Stimulated activated CD4-positive, alpha-beta T cell treated with anti-CD3 and anti-CD28 coated beads, TNF-alpha, amount 100 ng/mL, for 24 hours (primary cell): ENCODE results near the gene KBTBD8.

Experiments used
- DNase-seq, 3 experiments: peaks; one replicate each; pipeline ENCODE4 v3.0.0-alpha.2; 2020; ENCODE audit warnings: low read depth in 3 of 3

Gene KBTBD8, protein sequence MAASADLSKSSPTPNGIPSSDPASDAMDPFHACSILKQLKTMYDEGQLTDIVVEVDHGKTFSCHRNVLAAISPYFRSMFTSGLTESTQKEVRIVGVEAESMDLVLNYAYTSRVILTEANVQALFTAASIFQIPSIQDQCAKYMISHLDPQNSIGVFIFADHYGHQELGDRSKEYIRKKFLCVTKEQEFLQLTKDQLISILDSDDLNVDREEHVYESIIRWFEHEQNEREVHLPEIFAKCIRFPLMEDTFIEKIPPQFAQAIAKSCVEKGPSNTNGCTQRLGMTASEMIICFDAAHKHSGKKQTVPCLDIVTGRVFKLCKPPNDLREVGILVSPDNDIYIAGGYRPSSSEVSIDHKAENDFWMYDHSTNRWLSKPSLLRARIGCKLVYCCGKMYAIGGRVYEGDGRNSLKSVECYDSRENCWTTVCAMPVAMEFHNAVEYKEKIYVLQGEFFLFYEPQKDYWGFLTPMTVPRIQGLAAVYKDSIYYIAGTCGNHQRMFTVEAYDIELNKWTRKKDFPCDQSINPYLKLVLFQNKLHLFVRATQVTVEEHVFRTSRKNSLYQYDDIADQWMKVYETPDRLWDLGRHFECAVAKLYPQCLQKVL

DNA sequence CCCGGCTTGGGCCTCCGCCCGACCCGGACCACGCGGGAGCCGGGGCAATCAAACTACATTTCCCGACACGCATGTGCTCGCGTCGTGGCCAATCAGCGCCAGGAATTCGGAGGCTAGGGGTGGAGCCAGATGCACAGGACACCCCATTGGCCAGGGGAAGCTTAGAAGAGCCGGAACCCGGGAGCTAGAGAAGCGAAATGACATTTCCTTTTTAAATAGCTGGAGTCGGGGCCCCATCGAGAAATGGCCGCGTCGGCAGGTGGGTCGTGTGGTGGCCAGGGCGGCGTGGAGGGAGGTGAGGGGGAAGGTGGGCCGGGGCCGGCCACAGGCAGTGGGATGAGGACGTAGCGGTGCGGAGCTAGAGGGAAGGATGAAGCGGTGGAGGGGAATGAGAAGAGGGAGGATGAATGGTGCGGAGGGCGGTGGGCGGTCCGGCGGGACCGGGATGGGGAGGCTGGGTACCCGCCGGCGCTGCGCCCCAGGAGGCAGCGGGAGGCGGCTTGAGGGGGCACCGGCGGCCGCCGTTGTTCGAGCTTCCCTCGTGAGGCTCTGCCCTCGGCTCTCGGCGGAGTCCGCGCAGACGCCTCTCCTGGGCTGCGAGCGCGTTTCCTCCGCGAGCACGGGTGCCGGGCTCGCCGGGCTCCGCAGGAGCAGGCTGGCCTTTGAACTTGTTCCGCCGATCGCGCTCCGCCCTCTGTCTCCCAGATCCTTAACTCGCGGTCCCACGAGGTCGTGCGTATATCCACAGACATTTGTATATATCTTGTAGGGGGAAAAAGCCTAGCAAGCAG, at the start of gene KBTBD8:
Gene KBTBD8, plus strand, starts transcription at position 195 of the 791 bp plus-strand sequence. Its CDS starts 49 bp downstream, at position 244.
- DNase-seq: peak; percentile 13 to 96 (median 95)

DNA sequence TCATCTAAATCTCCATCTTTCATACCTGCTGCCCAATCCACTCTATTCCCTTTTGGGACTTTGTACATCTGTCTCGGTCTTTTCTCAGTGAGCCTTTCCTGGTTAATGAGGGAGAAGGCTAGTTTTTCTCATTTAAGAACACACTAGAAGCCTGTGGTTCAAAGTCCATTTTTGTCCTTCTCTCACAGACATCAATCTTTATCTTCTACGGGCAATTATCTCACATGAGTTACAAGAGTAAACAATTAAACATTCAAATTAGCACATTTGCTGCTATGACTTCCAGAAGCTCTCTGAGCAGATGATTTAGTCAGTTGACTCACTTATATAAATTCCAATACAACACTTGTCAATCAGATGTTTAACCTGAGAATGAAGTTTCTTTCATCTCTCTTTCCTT, 49.3 kb upstream of the KBTBD8 start:
- no peak for DNase-seq

DNA sequence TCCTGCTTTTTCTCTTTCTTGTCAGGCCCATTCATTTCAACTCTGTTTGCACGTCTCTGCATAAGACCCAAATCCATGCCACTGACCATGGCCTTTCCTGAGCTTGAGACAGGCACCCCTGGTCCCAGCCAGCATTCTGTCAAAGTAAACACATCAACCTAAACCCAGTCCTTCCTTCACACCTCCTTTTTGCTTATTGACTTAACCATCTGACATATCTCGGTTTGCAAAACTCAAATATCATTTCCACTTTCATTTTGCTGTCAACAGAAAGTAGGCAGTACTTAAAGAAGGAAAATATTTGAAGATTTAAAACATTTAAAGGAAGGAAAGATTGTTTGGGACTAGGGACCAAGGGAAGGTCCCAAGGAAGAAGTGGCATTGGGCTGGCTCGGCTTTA, 48.2 kb upstream of the KBTBD8 start:
- DNase-seq: no peak

DNA sequence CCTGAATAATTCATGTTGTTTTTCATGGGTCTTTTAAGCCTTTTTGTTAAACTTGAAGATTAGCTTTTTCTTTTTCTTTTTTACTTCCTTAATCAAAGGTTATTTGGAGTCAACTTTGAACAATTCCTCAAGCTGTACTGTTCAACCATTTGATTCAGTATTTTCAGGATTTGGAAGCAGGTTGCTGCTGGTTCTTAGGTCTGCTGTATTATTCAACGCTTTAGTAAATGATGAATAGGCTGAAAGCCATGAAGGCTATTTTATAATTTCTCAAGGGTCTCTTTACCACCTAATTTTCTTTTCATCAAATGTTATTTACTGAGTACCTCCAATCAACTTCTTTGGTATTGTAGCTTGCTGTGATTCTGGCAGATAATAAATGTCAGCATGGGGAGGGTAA, 45.8 kb upstream of the KBTBD8 start:
- DNase-seq: no peak

DNA sequence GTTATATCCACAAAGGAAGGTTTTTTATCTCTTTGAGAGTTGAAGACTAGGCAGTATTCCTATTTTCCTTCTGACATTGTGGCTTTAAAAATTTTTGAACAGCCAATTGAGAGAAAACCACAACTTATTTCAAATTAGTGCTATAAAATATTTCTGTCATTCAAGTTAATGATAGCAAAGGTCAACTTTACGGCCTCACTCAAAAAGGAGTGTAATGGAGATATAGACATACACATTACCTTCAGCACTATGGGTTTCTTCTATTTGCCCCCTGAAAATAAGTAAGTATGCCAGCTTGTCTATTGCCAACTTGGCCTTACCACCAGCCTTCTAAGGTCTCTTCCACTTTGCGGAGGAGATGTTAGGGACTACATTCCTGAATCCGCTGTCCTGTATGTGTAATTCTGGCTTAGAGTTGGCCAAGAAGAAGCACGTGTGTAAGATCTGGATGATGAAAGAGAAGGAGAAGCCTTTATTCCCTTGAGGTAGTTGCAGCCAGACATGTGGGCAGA, 44.1 kb upstream of the KBTBD8 start:
- DNase-seq: no peak

DNA sequence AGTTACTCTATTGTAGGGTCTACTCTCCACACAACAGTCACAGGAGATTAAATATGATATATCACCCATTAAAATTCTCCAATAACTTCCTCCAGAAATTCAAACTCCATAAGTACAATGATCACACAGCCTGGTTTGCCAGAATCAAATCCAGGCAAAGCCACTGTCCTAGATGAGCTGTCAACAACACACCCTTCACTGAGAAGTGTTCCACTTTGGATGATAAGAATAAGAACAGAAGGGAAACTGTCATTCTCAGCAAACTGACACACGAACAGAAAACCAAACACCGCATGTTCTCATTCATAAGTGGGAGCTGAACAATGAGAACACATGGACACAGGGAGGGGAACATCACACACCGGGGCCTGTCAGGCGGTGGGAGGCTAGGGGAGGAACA, 41.4 kb upstream of the KBTBD8 start:
- DNase-seq: no peak

DNA sequence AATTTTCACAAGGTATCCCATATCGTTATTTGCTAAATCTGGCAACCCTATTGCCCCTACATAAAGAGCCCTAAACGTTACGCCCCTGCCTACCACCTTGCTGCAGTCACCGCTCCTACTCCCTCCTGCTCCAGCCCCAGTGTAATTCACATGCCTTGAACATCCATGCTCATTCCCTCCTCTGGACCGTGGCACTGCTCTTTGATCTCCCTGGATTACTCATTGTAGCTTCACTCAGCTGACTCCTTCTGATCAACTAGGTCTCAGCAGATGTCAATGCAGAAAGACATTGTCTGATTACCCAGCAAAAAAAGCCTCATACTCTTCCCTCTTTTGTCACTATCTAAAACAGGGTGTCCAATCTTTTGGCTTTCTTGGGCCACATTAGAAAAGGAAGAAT, 40.7 kb upstream of the KBTBD8 start:
- DNase-seq: no peak

DNA sequence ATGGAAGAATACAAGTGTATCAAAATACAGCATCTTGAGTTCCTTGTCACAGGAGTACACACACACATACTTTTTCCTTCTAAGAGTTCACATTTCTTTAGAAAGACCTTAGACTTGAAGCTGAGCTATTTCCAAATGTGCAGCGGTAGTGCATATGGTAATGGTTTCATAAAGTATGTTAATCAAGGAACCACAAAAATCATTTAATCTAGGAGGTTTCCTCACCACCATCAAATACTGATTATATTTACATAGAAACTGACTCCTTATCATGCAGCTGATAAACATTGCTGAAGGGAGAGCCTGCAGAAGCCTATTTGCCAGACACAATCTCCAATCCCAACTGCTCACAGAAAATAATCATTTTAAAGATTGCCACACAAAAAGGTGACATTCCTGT, 40.0 kb upstream of the KBTBD8 start:
- no peak for DNase-seq

DNA sequence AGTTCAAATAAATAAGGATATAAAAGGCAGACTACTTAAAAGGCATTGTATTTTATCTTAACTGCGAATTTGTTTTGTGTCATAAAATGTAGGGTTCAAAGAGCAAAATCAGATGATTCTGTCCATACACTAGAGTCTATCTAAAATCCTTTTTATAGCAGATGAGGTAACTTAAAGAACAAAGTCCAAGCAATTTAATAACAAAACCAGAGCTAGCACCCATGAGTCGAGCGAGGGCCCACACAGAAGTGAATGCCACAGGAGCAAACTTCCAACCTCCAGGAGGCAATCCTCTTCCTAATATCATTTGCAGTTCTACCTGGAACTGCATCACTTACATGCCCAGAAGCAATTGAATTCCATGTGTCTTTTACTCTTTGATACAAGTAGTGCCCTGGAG, 35.4 kb upstream of the KBTBD8 start:
- DNase-seq: no peak

DNA sequence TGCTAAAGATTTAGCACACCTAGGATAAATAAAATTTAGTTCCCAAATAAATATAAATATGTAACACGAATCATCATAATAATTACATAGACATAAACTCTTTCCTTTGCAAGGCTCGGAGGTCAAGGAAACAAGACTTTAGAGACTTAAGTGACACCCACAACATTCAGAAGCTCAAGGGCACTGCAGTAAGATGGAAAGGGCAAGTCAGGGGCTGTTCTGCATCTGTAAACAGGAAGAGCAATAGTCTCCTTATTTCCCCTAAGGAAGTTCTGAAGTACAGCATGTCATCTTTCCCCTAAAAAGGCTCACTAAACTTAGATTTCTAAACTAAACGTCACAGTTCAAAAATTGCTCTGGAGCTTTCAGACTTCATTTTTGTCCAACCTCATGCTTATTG, 26.9 kb upstream of the KBTBD8 start:
- DNase-seq: no peak

DNA sequence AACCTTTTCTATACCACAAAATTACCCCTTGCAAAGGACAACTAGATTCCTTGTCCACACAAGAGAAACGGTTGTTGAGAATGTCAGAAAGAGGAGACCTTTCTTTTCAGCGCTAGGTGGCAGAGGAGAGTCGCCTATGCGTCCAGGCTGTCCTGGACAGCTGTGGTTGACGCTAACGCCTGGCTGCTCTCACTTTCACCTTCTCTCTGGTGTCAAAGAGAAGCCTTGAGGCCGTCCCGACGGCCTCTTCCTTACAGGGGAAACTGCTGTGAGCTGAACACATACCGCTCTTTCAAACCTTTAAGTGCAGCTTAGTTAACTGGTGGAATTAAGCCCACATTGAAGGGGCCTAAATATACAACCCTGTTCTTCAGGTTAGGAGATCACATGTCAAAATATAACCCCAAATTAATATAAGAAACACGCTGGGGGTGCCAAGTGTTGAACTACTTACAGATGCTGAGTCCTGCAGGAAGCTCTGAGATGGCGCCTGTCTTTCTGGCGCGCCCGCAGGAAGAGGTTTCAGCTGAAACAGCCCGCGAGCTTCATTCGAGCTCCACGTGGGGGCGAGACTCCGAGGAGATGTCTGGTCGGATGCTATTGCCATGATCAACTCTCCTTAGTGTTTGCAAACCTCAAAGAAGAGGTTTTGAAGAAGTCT, 26.1 kb upstream of the KBTBD8 start:
- DNase-seq: peak; percentile 31 to 49 (median 40)

DNA sequence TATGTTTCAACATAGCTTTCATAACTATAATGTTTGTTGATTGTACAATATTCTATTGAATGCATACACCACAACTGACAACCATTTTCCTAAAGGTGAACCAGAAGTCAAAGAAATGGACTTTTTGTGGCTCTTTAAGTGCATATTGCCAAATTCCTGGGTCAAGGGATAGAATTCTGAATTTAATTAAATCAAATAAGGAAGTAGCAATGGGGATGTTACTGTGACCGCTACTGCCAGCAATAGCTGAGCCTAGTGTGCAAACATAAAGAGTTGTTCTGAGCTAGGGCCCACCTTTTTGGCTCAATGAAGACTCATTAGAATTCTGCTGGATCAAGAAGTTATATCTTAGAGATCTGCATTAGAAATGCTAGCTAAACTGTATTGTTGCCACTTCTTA, 17.3 kb upstream of the KBTBD8 start:
- DNase-seq: no peak

DNA sequence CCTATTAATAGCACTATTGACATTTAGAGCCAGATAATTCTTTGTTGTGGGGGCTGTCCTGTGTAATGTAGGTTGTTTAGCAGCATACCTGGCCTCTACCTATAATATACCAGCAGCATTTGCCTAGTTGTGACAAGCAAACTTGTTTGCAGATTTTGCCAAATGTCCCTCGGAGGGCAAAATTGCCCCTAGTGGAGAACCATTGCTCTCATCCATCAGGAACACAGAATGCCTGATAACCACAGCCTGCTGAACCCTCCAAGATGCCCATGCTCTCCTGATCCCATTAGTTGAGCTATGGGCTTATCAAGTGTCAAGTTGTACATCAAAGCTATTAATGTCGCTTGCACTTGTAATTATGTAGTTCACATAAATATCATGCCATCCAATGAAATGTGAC, 15.0 kb upstream of the KBTBD8 start:
- no peak for DNase-seq

DNA sequence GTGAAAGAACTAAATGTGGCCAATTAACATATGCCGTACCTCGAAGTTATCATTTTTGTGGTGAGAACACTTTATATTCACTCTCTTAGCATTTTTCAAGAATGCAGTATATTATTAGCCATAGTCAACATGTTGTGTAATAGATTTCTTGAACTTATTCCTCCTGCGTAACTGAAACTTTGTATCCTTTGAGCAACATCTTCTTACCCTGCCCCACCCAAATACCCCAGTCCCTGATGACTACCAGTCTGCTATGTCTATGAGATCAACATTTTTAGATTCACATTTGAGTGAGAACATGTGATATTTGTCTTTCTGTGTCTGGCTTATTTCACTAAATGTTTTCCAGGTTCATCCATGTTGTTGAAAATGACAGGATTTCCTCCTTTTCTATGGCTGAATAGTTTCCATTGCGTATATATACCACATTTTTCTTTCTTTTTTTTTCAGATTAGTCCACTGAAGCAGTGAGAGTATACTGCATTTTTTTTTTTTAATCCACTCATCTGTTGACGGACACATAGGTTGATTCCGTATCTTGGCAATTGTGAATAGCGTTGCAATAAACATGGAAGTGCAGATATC, 12.7 kb upstream of the KBTBD8 start:
- DNase-seq: no peak

DNA sequence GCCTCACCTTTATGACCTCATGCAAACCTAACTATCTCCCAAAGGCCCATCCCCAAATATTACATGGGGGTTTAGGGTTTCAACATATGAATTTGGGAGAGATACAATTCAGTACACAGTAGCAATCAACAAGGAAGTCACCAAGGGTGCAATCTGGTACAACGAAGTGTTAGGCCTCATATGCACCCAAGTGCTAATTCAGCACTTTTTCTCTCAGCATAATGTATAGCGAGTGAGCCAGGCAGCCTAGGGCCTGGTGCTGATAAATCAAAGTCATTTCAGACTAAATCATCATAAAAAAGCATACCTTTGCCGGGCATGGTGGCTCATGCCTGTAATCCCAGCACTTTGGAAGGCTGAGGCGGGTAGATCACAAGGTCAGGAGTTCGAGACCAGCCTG, 11.7 kb upstream of the KBTBD8 start:
- no peak for DNase-seq

DNA sequence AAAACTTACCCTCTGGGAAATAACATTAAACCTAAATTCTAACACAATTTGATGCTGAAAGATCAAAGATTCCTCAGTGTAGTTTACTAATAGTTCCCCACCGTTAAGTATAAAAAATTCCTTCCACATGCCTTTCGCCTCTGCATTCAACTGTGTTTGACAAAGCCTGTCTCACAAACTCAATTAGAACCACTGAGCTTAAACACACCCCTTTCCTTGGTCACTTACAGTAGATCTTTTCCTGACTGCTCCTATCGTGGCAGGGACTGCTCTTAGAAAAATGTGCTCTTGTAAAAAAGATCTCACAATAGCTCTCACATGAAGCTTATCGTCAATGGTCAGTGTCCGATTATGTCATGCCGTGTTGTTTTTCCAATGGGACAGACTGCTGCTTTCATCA, 8.9 kb upstream of the KBTBD8 start:
- DNase-seq: no peak

DNA sequence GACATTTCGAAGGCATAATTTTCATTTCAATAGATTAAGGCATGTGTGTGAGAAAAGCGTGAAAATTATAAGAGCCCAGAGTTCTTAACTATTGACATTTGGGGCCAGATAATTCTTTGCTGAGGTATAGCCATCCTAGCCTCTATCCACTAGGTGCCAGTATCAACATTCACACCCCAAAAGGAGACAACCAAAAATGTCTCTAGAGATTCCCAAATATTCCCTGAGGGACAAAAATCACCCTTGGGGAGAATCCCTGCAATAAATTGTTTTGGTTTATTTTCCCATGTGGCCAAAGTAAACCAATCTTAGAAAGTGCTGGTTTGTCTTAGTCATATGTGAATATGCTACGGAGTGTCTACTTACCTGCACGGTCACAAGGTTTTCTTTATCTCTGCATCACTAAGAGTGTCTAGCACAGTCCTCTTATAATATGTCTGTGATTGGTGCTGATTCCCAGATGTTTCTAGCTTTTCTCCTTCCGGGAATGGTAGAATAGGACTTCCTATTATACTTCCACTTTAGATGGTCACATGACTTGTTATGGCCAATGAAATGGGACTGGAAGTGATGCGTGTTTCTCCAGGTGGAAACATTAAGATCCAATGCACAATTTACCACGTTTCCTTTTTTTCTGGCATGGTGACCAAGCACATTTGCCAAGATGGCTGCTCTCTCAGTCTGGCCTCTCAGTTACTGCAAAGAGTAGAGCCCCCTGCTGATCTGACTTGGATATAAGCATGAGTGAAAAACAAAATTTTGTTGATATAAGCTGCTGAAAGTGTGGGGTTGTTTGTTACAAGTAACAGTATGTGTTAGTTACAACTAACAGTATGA, 8.0 kb upstream of the KBTBD8 start:
- DNase-seq: no peak

DNA sequence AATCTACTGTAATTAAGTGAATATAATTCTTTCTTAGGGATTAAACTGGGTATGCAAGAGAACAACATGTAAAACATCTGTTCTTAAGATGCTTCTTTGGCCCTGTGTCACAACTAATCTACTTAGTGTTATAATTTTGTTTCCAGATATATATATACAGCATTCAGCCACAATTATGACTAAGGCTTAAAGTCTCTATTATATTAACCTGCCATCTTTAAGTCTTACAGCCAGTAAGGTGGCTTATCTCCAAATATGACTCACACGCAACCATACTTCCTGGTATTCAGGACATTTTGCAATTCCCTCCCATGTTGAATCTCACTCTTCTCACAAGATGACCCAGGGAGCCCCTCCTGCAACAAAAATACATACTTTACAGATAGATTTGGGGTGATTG, 6.6 kb upstream of the KBTBD8 start:
- no peak for DNase-seq

DNA sequence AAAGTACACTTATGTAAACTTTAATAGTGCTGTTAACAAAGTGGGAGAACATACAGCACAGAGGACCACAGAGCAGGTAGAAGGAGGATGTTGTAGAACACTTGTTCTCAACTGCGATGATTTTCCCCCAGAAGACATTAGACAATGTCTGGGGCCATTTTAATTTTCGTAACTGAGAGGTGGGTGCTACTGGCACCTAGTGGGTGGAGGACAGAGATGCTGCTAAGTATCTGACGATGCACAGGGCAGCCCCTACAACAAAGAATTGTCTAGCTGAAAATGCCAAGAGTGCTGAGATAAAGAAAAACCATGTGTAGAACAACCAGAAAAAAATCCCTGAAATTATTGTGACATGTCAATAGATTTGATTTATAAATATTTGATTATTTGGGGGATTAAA, 5.0 kb upstream of the KBTBD8 start:
- no peak for DNase-seq

DNA sequence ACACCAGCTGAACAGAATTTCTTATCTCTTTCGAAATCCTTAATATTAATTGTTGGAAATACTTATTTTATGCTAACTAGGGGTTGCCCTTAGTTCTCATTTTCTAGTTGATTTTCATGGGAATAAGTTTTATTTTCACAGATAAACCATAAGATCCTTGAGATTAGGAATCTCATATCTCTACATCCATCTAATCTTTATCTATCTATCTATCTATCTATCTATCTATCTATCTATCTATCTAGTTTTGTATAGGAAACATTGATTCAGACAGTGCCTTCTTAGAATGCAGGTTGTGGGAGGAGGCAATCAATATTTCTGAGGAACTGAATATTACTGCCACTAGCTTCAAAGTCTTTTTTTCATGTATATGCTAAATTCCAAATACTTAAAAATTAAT, 3.5 kb upstream of the KBTBD8 start:
- DNase-seq: no peak

DNA sequence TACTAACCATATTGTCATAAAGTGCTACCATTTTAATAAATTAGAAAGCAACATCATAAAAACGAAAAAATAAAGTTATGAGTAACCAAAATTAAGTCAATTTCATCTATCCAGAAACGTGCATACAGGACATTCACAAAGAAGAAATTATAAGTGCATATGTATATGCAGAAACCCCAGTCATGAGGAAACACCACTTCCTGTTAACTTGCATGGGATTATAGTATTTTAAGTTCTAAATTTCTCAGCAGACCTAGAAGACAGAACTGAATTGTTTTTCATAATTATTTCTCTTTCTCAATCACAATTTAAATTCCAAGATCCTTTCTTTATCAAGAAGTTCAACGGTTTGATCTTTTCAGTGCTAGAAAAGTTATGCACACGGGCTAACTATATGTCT, 1.4 kb upstream of the KBTBD8 start:
- no peak for DNase-seq
